ENCODE data around the gene CHSY1.

DNA sequence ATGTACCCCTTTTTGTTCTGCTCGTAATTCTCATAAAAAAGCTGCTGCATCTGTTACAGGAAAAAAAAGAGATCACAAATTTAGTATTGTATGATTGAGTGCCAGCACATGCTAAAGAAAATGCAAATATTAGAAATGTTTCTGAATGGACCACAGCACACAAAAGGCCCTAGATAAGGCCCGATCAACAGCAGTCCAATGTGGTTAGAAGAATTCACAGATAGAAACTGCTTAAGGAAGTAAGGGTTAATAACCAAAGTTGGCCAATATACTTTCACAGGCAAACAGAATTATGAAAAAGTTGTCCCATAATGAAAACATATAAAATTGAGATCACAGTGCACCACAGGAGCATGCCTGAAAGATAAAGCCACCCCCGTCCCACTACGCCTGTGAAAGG, 72.9 kb downstream of the CHSY1 start:
- TF ChIP-seq POLR2A (IDR thresholded peaks at IDR 0.05) (no peak), POLR2AphosphoS5 (IDR thresholded peaks at IDR 0.05; ENCODE audit: insufficient read depth in 1 of 2, low read depth in 1 of 2) (no peak)
- TF ChIP-seq, protein P1, sequence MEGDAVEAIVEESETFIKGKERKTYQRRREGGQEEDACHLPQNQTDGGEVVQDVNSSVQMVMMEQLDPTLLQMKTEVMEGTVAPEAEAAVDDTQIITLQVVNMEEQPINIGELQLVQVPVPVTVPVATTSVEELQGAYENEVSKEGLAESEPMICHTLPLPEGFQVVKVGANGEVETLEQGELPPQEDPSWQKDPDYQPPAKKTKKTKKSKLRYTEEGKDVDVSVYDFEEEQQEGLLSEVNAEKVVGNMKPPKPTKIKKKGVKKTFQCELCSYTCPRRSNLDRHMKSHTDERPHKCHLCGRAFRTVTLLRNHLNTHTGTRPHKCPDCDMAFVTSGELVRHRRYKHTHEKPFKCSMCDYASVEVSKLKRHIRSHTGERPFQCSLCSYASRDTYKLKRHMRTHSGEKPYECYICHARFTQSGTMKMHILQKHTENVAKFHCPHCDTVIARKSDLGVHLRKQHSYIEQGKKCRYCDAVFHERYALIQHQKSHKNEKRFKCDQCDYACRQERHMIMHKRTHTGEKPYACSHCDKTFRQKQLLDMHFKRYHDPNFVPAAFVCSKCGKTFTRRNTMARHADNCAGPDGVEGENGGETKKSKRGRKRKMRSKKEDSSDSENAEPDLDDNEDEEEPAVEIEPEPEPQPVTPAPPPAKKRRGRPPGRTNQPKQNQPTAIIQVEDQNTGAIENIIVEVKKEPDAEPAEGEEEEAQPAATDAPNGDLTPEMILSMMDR (IDR thresholded peaks at IDR 0.05) = no peak
